ENCODE data around the gene RBM28.

GRCh38 chr7:128274246-128274883 is 69.3 kb downstream of the RBM28 start:
- no peak for TF ChIP-seq CTCF (conservative IDR thresholded peaks at IDR 0.05; ENCODE audit: low read depth, low read length)
- no peak for TF ChIP-seq EZH2 (IDR thresholded peaks at IDR 0.05; ENCODE audit: borderline replicate concordance, low read depth, low read length, poor library complexity, severe bottlenecking)

All from A673 (cell line).